HEK293T (cell line): ENCODE results near the gene DSN1.

Source experiments
- ARNT ChIP-seq: fragments of 450-650 bp; IDR thresholded peaks from 2 replicates; pipeline ENCODE4 v1.6.1; 2017; ENCODE audit warnings: mild to moderate bottlenecking
- BHLHE40 ChIP-seq: fragments of 450-650 bp; IDR thresholded peaks from 2 replicates; pipeline ENCODE4 v1.6.1; 2016; ENCODE audit warnings: mild to moderate bottlenecking, moderate library complexity, borderline replicate concordance
- CTBP1 ChIP-seq: fragments of 450-650 bp; IDR thresholded peaks from 2 replicates; pipeline ENCODE4 v1.6.1; 2016; ENCODE audit warnings: borderline replicate concordance
- ELF4 ChIP-seq: fragments of 450-650 bp; IDR thresholded peaks from 2 replicates; pipeline ENCODE4 v1.6.1; 2017; ENCODE audit warnings: antibody characterized with exemption
- FOXA1 ChIP-seq: fragments of 450-650 bp; IDR thresholded peaks from 2 replicates; pipeline ENCODE4 v1.6.1; 2016; ENCODE audit warnings: mild to moderate bottlenecking
- FOXK2 ChIP-seq: fragments of 450-650 bp; IDR thresholded peaks from 2 replicates; pipeline ENCODE4 v1.6.1; 2016; ENCODE audit warnings: mild to moderate bottlenecking
- FOXM1 ChIP-seq: fragments of 450-650 bp; IDR thresholded peaks from 2 replicates; pipeline ENCODE4 v1.6.1; 2017; ENCODE audit warnings: mild to moderate bottlenecking, borderline replicate concordance
- HDGF ChIP-seq: fragments of 450-650 bp; IDR thresholded peaks from 2 replicates; pipeline ENCODE4 v1.6.1; 2017; ENCODE audit warnings: antibody characterized with exemption, borderline replicate concordance
- LEF1 ChIP-seq: fragments of 450-650 bp; IDR thresholded peaks from 2 replicates; pipeline ENCODE4 v1.6.1; 2017; ENCODE audit warnings: mild to moderate bottlenecking, borderline replicate concordance
- NFRKB ChIP-seq: fragments of 450-650 bp; IDR thresholded peaks from 2 replicates; pipeline ENCODE4 v1.6.1; 2016; ENCODE audit warnings: mild to moderate bottlenecking, moderate library complexity
- SP1 ChIP-seq: fragments of 450-650 bp; IDR thresholded peaks from 2 replicates; pipeline ENCODE4 v1.6.1; 2017
- SUZ12 ChIP-seq: fragments of 450-650 bp; IDR thresholded peaks from 2 replicates; pipeline ENCODE4 v1.6.1; 2016; ENCODE audit warnings: mild to moderate bottlenecking
- ZNF384 ChIP-seq: fragments of 450-650 bp; IDR thresholded peaks from 2 replicates; pipeline ENCODE4 v1.6.1; 2016
- TF ChIP-seq, protein P1 (sequence below): fragments of 450-650 bp; IDR thresholded peaks from 2 replicates; pipeline ENCODE4 v1.6.1; 2016

DNA sequence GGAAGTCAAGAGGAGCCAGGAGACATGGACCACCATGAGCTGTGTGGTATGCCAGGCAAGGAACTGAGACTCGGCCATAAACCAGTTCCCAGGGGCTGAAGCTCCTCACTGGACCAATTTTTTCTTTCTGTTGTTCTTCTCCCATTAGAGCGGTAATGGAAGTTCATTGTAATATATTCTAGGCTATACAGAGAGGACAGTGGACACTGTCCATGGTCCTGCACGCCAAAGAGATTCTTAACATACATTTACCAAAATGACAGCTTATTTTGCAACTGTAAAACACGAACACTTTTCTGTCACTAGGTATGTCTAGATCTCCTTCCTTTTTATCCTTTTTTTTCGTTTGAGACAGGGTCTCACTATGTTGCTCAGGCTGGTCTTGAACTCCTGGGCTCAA lies 13.1 kb upstream of the DSN1 start:
- TF ChIP-seq HDGF (no peak), SP1 (no peak), FOXK2 (no peak), NFRKB (no peak), ZNF384 (no peak), BHLHE40 (no peak), FOXM1 (no peak), LEF1 (no peak), SUZ12 (no peak), FOXA1 (no peak), CTBP1 (no peak), ARNT (no peak), ELF4 (no peak)
- TF ChIP-seq, protein P1, sequence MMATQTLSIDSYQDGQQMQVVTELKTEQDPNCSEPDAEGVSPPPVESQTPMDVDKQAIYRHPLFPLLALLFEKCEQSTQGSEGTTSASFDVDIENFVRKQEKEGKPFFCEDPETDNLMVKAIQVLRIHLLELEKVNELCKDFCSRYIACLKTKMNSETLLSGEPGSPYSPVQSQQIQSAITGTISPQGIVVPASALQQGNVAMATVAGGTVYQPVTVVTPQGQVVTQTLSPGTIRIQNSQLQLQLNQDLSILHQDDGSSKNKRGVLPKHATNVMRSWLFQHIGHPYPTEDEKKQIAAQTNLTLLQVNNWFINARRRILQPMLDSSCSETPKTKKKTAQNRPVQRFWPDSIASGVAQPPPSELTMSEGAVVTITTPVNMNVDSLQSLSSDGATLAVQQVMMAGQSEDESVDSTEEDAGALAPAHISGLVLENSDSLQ, result no peak
